CD4-positive, alpha-beta T cell treated with Interferon gamma for 1 hour (primary cell): Measurements from ENCODE around the gene DET1.

Source experiments
- DNase-seq: peaks from one replicate; pipeline ENCODE4 v3.0.0-alpha.2; 2020

Gene DET1

DNA sequence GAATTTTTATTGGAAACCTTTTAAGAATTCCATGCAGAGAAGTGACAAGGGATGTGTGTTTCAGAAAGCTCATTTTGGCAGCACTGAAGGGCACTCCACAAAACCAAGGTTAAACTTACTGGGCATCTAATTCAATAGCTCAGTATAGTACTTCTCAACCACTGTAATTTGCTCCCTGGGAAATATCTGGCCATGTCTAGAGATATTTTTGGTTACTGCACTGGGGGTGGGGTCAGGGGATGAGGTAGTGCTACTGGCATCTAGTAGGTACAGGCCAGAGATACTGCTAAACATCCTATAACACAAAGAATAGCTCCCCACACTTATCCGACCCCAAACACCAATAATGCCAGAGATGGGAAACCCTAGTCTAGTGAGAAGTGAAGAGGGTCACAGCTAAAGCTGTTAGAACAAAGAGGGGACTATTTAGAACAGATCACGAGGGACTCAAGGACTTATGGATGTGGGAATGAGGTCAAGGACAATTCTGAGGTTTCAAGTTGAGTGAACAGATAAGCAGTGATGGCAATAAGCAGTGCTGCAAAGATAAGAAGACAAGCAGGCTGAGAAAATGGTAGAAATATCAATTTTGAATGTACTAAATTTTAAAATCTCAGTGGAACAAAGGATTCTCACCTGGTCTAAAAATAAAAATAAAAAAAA lies 82.5 kb downstream of the DET1 start:
- DNase-seq = no peak
